Neural cell (in vitro differentiated cells): ENCODE results near the gene RBM17.

Experiments
- CTCF ChIP-seq: fragments of 450-650 bp; IDR thresholded peaks from 2 replicates; pipeline ENCODE4 v1.5.1; 2014; ENCODE audit warnings: antibody characterized with exemption, mild to moderate bottlenecking, moderate library complexity; ENCODE audit not compliant: poor library complexity, severe bottlenecking
- EZH2 ChIP-seq: fragments of 200-600, 300-800 bp; shearing (Covaris generic), sonication (generic); IDR thresholded peaks from 2 replicates; pipeline ENCODE4 v1.6.1; 2014; ENCODE audit warnings: antibody characterized with exemption, low read length, borderline replicate concordance, mild to moderate bottlenecking; ENCODE audit not compliant: insufficient read depth, poor library complexity, severe bottlenecking
- MXI1 ChIP-seq: fragments of 450-650 bp; conservative IDR thresholded peaks from 2 replicates; pipeline ENCODE4 v1.6.1; 2014; ENCODE audit warnings: antibody characterized with exemption, mild to moderate bottlenecking; ENCODE audit not compliant: poor library complexity, severe bottlenecking
- POLR2AphosphoS5 ChIP-seq: IDR thresholded peaks from 2 replicates; pipeline ENCODE4 v1.6.1; 2012
- TAF1 ChIP-seq: IDR thresholded peaks from 2 replicates; pipeline ENCODE4 v1.6.1; 2012; ENCODE audit warnings: low read depth

GRCh38 chr10:6049031-6049400 lies 39.8 kb upstream of the RBM17 start:
- TF ChIP-seq CTCF (no peak), EZH2 (no peak), POLR2AphosphoS5 (no peak), TAF1 (no peak), MXI1 (no peak)
